GM19397 (cell line): Measurements from ENCODE around the gene COL18A1.

ENCODE experiments used
- ATAC-seq: cut with Tn5 transposase; IDR thresholded peaks from one replicate; pipeline ENCODE4 v1.9.1; 2021; ENCODE audit warnings: mild to moderate bottlenecking, moderate library complexity; ENCODE audit not compliant: unreplicated experiment

The COL18A1 gene

GRCh38 chr21:45476582-45476981 lies 71.6 kb downstream of the COL18A1 start:
- no peak for ATAC-seq

- no peak for ATAC-seq
Measured at GRCh38 chr21:45477176-45478114, 72.5 kb downstream of the COL18A1 start.

GRCh38 chr21:45478115-45478801 lies 73.3 kb downstream of the COL18A1 start:
- ATAC-seq, result no peak

- no peak for ATAC-seq
Measured at GRCh38 chr21:45478816-45479669, 74.1 kb downstream of the COL18A1 start.

- no peak for ATAC-seq
Measured at GRCh38 chr21:45479691-45480675, 75.0 kb downstream of the COL18A1 start.

- ATAC-seq, result no peak
Measured at GRCh38 chr21:45480701-45481500, 75.9 kb downstream of the COL18A1 start.

GRCh38 chr21:45481566-45481965 lies 76.6 kb downstream of the COL18A1 start:
- ATAC-seq, result no peak

- ATAC-seq, result no peak
Measured at GRCh38 chr21:45481977-45482898, 77.3 kb downstream of the COL18A1 start.

- ATAC-seq, result no peak
Measured at GRCh38 chr21:45482899-45483821, 78.2 kb downstream of the COL18A1 start.

GRCh38 chr21:45484318-45484717 lies 79.4 kb downstream of the COL18A1 start:
- no peak for ATAC-seq

- ATAC-seq, result no peak
Measured at GRCh38 chr21:45485686-45486442, 80.9 kb downstream of the COL18A1 start.

GRCh38 chr21:45486443-45487160 lies 81.6 kb downstream of the COL18A1 start:
- ATAC-seq, result no peak

- no peak for ATAC-seq
Measured at GRCh38 chr21:45487161-45487806, 82.3 kb downstream of the COL18A1 start.

GRCh38 chr21:45487891-45488600 lies 83.1 kb downstream of the COL18A1 start:
- ATAC-seq, result no peak
